Pancreas (tissue), 10 donors: ENCODE results near the gene ENO1. TPM values are rescaled to one million over a fixed set of nuclear protein-coding genes. Genes with fewer than 3 reads are reported as not detected.

Source experiments
- ATAC-seq, 4 donors: fragments of 200-7000 bp; cut with Tn5 transposase; one replicate each; pipeline versions ENCODE4 v1.8.0 to v1.9.1; 2020; ENCODE audit warnings: mild to moderate bottlenecking in 4 of 4, moderate library complexity in 4 of 4
- DNase-seq, 6 donors: peaks; one replicate each; pipeline ENCODE4 v3.0.0-alpha.2; 2020
- FAIRE-seq: peaks from 2 replicates; lab custom pipeline; 2012; peaks lifted over from hg19 to GRCh38; lab: Jason Lieb, UNC
- H3K27ac ChIP-seq, 4 donors: fragments of 200-600 bp; sonication (generic); 1 replicate in 3 of 4; 2 replicates in 1 of 4; pipeline versions ENCODE4 v1.5.0 to v1.8.0; 2020
- H3K27me3 ChIP-seq, 4 donors: fragments of 200-600 bp; one replicate each; pipeline ENCODE4 v1.8.0; 2021
- H3K36me3 ChIP-seq, 3 donors: fragments of 200-600 bp; sonication (generic) in 1 of 3; one replicate each; pipeline versions ENCODE4 v1.5.0 to v1.8.0; 2020 to 2021
- H3K4me1 ChIP-seq, 3 donors: fragments of 200-600 bp; one replicate each; pipeline ENCODE4 v1.8.0; 2021
- H3K4me3 ChIP-seq, 4 donors: fragments of 200-600 bp; sonication (generic) in 2 of 4; one replicate each; pipeline versions ENCODE4 v1.5.0 to v1.8.0; 2020 to 2021
- H3K9me3 ChIP-seq, 4 donors: fragments of 200-600 bp; one replicate each; pipeline ENCODE4 v1.8.0; 2021
- WGBS, 2 donors: extraction: QIAGEN DNeasy Blood & Tissue Kit; methylation state at CpG; one replicate each; pipeline ENCODE4 v1.1.7; 2013; 5-methylcytosine and 5-hydroxymethylcytosine counted together
- intact Hi-C, 3 donors: fragments of 100-400 bp; cut with DNase I; formaldehyde crosslinking; loops; one replicate each; pipeline versions ENCODE4 v1.11.1 to v1.14.2; 2022
- polyA plus RNA-seq, 2 donors: library from polyadenylated mRNA; stranded (reverse); fragments of 200-250 nt; gene quantifications; one replicate each; pipeline ENCODE4 v1.2.3, GENCODE V29; 2013
- total RNA-seq, 6 donors: library from RNA; stranded (reverse); fragmentation: NEBNext Ultra II Directional in 4 of 6; extraction: Animal tissue kit (Norgen Biotek cat#: 25700) in 4 of 6; gene quantifications; one replicate each; pipeline versions ENCODE4 v1.2.1 to v1.2.4, GENCODE V29; 2021 to 2023
- TF ChIP-seq, protein P1 (sequence below), 4 donors: fragments of 200-600 bp; sonication (generic) in 3 of 4; IDR thresholded peaks; one replicate each; pipeline versions ENCODE4 v1.5.0 to v1.8.0; 2021; ENCODE audit warnings: antibody characterized with exemption in 4 of 4
- donor health status: healthy with polysubstance abuse.
- donor health status: DM: no; HTN: no; CAD: no; lungs with moderate emphysema.
- donor health status: DM: no; HTN: no; CAD: no.
- donor health status: control.
- donor health status: control.
- donor health status: Bipolar disorder and iron deficiency.
- donor health status: DM: yes; HTN: yes; CAD: no.
- donor health status: DM: no; HTN: no; CAD: no.
- donor health status: DM: no; HTN: no; CAD: no.
- donor health status: DM: yes; HTN: yes; CAD: no.

Gene ENO1
- total and polyA plus RNA-seq, 8 donors, result 69.9 to 299 (median 166) TPM

DNA sequence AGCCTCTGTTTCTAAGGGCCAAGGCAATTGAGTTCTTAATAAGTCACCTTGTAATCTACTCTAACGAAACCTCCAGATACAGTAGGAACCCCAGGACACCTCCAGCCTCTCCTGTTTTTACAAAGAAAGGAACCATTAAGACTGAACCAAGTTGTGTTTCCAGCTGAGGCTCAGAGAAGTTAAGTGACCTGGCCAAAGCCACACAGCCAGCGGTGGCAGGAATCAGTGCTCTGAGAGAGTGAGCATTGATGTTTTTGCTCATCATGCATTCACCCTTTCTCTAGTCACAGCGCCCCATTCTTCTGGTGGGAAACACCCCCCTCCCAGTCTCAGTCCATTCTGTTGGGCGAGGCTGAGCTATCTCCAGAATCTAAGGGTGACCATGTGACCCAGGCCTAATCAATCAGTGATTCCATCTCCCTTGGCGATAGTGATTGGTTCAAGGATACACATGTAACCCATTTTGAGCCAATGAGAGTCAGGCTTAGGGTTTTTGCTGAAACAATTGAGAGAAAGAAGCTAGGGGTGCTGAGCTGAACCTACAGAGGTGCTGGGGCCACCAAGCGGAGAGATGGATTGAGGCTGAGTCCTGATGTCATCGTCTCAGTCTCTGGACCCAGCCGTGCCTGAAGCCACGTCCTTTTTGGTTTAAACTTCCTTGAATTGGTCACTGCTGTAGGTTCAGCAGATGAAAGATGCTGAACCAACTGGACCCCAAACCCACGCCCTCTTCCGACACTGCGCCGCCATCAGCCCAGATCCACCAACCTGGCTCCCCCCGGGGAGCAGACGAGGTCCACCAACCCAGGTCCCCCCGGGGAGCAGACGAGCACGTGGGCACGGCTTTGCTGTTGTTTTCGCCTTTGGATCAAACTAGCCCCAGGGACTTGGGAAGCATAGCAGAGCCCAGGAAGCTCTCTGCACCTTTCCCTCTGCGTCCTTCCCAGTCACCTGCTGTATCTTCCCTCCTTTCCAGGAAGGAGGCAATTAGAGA is 33.1 kb downstream of the ENO1 start:
- WGBS, 2 donors, result 84 to 90% methylated on average over 21 of the region's 21 CpGs
- Histone ChIP-seq H3K4me1 (peaks cover 8 to 12% (median 9%) of the 10 kb centered on the region in 3 donors), H3K4me3 (no peak overlapping the region), H3K27ac (no peak overlapping the region), H3K36me3 (no peaks in the 10 kb centered on the region), H3K9me3 (no peaks in the 10 kb centered on the region), H3K27me3 (no peaks in the 10 kb centered on the region)
- TF ChIP-seq, protein P1, sequence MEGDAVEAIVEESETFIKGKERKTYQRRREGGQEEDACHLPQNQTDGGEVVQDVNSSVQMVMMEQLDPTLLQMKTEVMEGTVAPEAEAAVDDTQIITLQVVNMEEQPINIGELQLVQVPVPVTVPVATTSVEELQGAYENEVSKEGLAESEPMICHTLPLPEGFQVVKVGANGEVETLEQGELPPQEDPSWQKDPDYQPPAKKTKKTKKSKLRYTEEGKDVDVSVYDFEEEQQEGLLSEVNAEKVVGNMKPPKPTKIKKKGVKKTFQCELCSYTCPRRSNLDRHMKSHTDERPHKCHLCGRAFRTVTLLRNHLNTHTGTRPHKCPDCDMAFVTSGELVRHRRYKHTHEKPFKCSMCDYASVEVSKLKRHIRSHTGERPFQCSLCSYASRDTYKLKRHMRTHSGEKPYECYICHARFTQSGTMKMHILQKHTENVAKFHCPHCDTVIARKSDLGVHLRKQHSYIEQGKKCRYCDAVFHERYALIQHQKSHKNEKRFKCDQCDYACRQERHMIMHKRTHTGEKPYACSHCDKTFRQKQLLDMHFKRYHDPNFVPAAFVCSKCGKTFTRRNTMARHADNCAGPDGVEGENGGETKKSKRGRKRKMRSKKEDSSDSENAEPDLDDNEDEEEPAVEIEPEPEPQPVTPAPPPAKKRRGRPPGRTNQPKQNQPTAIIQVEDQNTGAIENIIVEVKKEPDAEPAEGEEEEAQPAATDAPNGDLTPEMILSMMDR (IDR thresholded peaks at IDR 0.05), result no peak
- FAIRE-seq, result no peak
- ATAC-seq, result no peak
- no peak for DNase-seq
- intact Hi-C loops, result loop anchor here in 1 of 3 donors (10.0 kb wide), 1 partner anchor 111 kb away; no protein-coding TSS in a partner anchor

DNA sequence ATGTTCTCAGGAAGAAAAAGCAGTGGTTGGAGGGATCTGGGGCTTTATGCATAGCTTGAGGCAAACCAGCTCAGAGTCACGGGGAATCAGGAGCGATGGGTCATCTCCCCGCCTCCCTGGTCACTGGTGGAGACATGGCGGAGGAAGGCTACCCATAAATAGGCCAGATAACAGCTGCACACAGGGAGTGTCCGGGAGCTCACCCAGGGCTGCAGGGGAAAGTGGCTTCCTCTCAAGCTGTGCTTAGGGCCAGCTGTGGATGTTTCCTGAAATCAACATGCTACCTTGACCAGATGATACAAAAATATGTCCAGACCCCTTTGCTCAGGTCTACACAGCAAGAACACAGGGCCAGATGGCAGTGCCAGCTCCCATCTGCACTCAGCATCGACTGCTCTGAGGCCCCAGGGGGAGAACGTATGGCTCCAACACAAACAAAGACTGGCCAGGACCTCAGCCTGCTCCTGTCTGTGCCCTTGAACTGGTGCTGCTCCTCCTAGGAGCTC is 33.9 kb downstream of the ENO1 start:
- ATAC-seq (no peak), FAIRE-seq (no peak), DNase-seq (no peak)
- 57 to 65% methylated on average over 7 of the region's 7 CpGs for WGBS, 2 donors
- H3K9me3 ChIP-seq, result no peaks in the 10 kb centered on the region
- no peak overlapping the region for H3K4me3 ChIP-seq
- H3K4me1 ChIP-seq, result peaks cover 8 to 12% (median 9%) of the 10 kb centered on the region in 3 donors
- H3K27ac ChIP-seq, result no peak overlapping the region
- no peaks in the 10 kb centered on the region for H3K27me3 ChIP-seq
- H3K36me3 ChIP-seq, result no peaks in the 10 kb centered on the region
- intact Hi-C loops, result loop anchor here in 1 of 3 donors (10.0 kb wide), 1 partner anchor 110 kb away; no protein-coding TSS in a partner anchor
- TF ChIP-seq, protein P1 (IDR thresholded peaks at IDR 0.05), result no peak

DNA sequence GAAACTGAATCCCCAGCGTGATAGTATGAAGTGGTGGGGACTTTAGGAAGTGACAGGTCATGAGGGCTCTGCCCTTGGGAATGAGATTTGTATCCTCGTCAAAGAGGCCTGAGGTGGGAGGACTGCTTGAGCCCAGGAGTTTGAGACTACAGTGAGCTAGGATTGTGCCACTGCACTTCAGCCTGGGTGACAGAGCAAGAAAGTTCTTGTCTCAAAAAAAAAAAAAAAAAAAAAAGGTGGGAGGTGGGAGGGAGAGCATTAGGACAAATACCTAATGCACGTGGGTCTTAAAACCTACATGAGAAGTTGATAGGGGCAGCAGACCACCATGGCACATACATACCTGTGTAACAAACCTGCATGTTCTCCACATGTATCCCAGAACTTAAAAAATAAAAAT is 37.1 kb downstream of the ENO1 start:
- no peak overlapping the region for H3K4me3 ChIP-seq
- 81% methylated on average over 3 of the region's 3 CpGs for WGBS, 2 donors
- H3K27ac ChIP-seq, result no peak overlapping the region
- ATAC-seq (no peak), FAIRE-seq (no peak), DNase-seq (no peak)
- H3K36me3 ChIP-seq, result no peaks in the 10 kb centered on the region
- H3K27me3 ChIP-seq, result no peaks in the 10 kb centered on the region
- TF ChIP-seq, protein P1 (IDR thresholded peaks at IDR 0.05), result no peak
- intact Hi-C loops, result loop anchor here in 1 of 3 donors (10.0 kb wide), 1 partner anchor 107 kb away; no protein-coding TSS in a partner anchor
- H3K9me3 ChIP-seq, result no peaks in the 10 kb centered on the region
- no peaks in the 10 kb centered on the region for H3K4me1 ChIP-seq

DNA sequence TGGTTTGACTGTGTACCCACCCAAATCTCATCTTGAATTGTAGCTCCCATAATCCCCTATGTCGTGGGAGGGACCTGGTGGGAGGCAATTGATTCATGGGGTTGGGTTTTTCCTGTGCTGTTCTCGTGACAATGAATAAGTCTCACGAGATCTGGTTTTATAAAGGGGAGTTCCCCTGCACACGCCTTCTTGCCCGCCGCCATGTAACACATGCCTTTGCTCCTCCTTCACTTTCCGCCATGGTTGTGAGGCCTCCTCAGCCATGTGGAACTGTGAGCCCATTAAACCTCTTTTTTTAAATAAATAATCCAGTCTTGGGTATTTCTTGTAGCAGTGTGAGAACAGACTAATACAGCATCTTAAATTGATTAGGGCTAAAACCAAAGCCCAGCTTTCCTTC is 38.5 kb downstream of the ENO1 start:
- intact Hi-C loops, result loop anchor here in 1 of 3 donors (10.0 kb wide), 1 partner anchor 105 kb away; no protein-coding TSS in a partner anchor
- TF ChIP-seq, protein P1 (IDR thresholded peaks at IDR 0.05), result no peak
- ATAC-seq (no peak), DNase-seq (no peak), FAIRE-seq (no peak)
- no peaks in the 10 kb centered on the region for H3K27me3 ChIP-seq
- H3K9me3 ChIP-seq, result no peaks in the 10 kb centered on the region
- 90 to 96% methylated on average over 7 of the region's 7 CpGs for WGBS, 2 donors
- H3K27ac ChIP-seq, result no peak overlapping the region
- H3K4me1 ChIP-seq, result no peaks in the 10 kb centered on the region
- H3K36me3 ChIP-seq, result no peaks in the 10 kb centered on the region
- no peak overlapping the region for H3K4me3 ChIP-seq
